ENCODE results near the gene ZNF697.
"Not testable (repeated sequence)": the region's sequence is repeated elsewhere in the genome, so short reads cannot be mapped to it uniquely, and the experiment has no call there.

The ZNF697 gene

DNA sequence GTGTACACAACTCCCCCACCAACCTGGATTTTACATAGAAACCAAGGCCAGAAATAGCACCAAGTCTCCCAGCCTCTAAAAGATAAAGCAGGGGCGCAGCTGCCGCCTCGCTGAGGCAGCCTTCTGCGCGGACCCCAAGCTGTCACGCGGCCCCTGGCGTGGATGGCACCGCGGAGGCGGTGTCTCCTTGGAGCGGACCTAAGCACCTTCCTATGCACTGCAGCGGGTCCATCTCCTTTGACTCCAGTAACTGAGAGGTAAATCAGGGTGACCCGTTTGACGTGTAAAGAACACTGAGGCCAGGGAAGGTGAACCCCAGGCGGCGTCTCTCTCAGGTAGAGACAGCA, 17.0 kb downstream of the ZNF697 start:
- DNase-seq: no peak

GRCh38 chr1:119626841-119627240, 21.2 kb downstream of the ZNF697 start:
- DNase-seq: no peak

- DNase-seq: no peak
Measured at GRCh38 chr1:119626011-119626545, 22.0 kb downstream of the ZNF697 start.

DNA sequence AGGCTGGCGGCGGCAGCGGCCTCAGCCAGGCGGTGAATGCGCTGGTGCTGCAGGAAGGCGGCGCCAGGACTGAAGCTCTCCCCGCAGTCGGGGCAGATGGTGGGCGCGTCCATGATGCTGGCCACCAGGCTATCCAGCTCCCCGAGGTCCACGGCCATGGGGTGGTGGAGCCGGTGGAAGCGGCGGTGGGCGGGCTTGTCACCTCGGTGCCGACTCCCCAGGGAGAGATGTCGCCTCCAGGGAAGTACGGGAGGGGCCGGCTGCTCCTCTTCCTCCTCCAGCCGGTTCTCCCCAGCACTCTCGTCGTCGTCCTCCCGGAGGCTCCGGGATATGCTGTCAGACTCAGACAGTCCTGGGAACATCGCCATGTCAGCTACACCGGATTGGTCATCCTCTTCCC, 24.4 kb downstream of the ZNF697 start:
- no peak for DNase-seq

DNA sequence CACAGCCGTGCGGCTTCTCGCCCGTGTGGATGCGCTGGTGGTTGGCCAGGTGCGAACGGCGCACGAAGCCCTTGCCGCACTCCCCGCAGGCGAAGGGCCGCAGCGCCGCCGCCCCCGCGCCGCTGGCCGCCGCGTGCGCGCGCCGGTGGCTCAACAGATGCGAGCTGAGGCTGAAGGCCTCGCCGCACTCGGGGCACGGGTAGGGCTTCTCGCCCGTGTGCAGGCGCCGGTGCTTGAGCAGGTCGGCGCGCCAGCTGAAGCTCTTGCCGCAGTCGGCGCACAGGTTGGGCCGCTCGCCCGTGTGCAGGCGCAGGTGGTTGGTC, 24.9 kb downstream of the ZNF697 start:
- DNase-seq: no peak

DNA sequence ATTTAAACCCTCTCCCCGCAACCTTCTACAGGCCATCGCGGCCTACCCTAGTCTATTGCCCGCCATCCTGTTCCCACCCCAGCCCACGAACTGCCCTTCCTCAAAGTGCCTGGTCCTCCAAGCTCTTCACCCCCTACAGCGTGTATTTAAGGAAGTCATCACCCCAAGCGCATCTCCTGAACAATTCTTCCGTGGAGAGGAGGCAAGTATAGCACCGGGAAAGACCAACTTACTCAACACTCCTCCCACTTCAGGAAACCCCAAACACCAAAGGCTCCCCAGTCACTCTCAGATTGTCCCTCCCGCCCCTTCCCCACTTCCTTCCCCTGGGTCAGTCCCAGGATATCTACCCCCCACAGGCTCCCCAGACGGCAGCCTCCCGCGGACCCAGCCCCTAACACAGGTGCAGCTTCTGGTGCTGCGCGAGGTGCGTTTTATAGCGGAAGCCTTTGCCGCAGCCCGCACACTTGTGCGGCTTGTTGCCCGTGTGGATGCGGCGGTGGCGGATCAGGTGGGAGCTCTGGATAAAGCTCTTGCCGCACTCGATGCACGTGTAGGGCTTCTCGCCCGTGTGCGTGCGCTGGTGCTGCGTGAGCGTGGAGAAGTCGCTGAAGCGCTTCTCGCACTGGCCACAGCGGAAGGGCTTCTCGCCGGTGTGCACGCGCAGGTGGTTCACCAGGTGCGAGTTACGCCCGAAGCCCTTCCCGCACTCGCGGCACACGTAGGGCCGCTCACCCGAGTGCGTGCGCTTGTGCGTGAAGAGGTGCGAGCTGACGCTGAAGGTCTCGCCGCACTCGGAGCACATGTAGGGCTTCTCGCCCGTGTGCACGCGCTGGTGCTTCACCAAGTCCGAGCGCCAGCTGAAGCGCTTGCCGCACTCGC, 25.5 kb downstream of the ZNF697 start:
- DNase-seq: no peak

DNA sequence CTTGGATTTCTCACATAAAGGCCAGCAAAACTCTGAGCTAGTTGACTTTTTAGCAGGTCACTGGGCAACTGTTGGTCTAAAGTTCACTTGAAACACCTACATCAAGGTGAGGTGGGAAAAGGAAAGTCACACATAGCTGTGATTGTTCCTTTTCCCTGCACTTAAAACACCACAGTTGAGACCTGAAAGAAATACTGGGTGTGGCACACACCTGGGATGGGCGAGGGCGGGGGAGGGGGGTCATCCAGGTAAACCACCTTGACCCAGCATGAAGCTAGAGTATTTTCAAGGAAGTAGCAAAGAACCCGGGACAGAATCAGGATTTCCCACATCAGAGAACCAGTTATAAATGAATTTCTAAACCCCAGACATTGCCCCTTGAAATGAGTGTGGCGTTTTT, 26.4 kb downstream of the ZNF697 start:
- DNase-seq: no peak

DNA sequence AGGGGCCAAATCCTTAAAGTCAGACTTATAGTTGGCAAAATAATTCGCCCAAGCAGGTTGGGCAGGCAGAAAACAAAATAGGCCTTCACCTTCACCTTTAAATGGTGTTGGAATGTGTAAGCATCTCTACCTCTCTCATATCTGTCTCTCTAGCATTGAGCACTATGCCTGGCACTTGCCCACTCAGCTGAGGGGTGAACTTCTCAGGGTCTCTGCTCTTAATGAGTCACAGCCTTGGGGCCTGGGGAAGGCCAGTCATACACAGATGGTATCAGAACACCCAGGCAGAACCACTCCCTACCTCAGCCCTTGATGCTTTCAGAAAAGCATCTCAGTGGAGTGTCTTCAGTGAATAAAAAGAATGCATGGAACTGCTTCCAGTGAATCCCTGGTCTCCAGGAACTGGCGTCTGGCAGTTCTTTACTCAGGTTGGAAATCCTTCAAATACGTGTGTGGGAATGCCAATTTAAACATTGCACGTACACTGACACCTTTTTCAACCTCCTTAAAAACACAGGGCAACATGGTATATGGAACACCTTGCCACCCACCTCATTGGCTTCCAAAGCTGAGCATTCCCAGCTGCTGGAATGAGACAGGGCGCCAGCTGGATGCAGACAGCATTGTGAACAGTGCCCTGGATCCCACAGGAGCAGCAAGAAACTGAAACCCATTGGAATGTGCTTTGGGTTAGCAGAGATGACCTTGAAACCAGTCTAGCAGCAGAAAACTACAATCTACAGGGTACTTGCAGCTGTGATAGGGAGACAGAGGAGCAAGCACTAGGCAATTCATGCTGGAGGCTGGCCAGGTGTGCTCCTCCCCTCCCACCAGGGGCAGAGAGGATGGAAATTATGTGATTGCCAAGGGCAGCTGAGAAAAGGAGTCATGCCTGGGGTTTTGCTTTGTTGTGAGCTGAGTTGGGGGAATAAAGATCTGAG, 30.0 kb downstream of the ZNF697 start:
- no peak for DNase-seq

- not testable (repeated sequence) for DNase-seq
Measured at GRCh38 chr1:119616748-119617147, 31.3 kb downstream of the ZNF697 start.

DNA sequence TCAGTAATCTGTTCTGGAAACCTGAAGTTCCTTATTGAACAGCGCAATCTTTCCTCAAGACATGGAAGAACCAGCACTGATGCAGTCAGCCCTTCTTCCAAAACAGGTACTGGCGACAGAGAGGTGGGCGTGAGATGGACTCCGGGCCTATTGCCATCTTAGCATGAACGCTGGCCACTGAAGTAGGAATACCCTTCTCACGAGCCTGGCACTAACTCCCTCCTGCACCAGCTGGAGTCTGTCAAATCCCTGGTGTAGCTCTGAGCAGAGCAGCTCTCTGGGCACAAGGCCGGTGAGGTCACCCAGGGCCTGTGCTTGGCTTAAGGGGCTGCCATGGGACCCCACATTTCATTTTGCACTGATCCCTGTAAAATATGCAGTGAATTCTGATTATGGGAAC, 33.0 kb downstream of the ZNF697 start:
- DNase-seq: not testable (repeated sequence)

GRCh38 chr1:119613769-119614720, 34.0 kb downstream of the ZNF697 start:
- DNase-seq: peak; percentile 79

DNA sequence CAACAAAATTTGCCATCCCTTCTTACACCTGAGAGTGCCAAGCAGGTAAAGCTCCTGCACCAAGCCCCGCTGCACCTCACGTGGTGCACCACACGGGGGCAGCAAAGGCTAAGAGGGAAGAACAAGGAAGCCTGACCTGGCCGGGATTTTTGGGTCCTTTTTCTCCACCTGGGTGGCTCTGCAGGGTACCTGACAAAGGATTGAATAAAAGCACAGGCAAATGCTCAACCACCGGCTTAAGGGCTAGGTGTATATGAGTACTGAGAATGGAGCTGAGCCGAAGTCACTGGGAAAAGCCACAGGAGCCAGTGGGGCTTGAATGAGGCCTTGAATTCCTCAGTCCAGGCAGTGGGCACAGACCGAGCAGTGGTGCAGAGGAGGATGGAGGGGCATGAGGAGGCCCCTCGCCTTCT, 36.4 kb downstream of the ZNF697 start:
- peak; percentile 4 for DNase-seq

DNA sequence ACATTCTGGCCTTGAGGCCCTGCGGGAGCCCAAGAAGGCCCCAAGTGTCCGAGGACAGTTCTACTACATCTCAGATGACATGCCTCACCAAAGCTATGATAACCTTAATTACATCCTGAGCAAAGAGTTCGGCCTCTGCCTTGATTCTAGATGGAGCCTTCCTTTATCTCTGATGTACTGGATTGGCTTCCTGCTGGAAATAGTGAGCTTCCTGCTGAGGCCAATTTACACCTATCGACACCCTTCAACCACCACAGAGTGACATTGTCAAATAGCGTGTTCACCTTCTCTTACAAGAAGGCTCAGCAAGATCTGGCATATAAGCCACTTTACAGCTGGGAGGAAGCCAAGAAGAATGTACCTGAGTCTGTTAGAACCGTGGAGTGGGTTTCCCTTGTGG, 39.2 kb downstream of the ZNF697 start:
- not testable (repeated sequence) for DNase-seq

GRCh38 chr1:119607087-119607807, 40.8 kb downstream of the ZNF697 start:
- not testable (repeated sequence) for DNase-seq

DNA sequence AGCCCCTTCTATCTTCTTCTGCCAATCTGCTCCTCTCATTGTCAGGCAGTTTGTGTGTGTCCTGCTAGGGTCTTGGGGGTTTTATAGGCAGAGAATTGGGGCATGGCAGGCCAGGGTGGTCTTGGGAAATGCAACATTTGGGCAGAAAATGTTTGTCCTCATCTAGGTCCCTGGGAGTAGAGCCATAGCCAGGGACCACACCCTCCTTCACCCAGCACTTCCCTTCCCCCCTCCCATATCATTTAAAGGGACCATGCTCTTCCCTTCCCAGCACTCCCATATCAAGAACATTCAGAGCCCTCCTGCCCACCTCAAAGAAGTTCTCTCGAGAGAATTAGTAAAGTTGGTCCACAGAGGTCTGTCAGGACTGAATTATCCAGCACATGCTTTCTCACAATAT, 41.7 kb downstream of the ZNF697 start:
- no peak for DNase-seq

GRCh38 chr1:119605686-119606085, 42.4 kb downstream of the ZNF697 start:
- no peak for DNase-seq

DNA sequence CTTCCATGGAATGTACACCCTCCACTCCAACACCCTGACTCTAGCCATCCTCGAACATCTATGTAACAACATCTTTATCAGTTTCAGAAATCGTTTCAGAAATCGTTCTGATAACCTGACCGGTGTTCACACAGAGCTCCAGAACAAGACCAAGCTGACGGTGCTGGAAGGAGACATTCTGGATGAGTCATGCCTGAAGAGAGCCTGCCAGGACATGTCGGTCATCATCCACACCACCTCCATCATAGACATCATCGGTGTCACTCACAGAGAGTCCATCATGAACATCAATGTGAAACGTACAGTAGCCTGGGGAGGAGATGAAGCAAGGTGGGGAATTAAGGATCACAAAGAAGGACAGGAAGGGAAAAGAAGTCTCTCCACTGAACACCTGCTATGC, 43.0 kb downstream of the ZNF697 start:
- not testable (repeated sequence) for DNase-seq

DNA sequence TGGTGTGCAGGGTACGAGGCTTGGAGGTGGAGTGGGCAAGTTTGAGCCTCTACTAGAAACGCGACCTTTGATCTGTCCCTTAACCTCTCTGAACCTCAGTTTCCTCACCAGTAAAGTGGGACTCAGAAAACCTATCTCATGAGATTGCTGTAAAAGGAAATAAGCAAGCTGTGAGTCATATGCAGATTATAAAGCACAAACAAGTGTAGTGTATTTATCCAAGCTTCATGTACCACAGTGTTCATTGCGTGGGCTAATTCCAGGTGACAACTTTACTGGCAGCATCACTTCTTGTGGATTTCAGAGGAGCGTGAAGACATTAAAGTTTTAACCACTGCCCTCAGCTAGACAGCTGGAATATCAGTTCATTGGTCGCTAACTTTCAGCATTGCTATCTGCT, 44.4 kb downstream of the ZNF697 start:
- no peak for DNase-seq

GRCh38 chr1:119603241-119603640, 44.8 kb downstream of the ZNF697 start:
- not testable (repeated sequence) for DNase-seq

DNA sequence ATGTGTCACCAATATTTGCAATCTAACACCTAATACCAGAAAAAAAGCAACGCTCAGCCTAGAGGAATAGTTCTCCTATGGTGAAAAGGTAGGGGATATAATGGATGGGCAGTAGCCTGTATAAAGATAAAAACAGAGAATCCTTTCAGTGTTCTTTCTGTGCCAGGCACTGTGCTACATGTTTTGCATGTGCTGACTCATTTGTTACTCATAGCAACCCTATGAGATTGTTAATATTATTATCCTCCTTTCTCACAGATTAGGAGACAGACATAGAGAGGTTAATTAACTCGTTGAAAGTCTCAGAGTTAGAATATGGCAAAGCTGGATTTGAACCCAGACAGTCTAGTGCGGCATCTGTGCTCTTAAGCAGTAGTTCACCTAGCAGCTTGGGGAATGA, 45.3 kb downstream of the ZNF697 start:
- DNase-seq: not testable (repeated sequence)

- DNase-seq: no peak
Measured at GRCh38 chr1:119602169-119602568, 45.9 kb downstream of the ZNF697 start.

GRCh38 chr1:119600976-119601375, 47.1 kb downstream of the ZNF697 start:
- no peak for DNase-seq
